ENCODE data around the gene TSSK6. TPM values are rescaled to one million over a fixed set of nuclear protein-coding genes. Genes with fewer than 3 reads are reported as not detected.

TSSK6 gene
- total and polyA plus RNA-seq, 4 donors: 0.21 to 2.3 (median 1.1) TPM

DNA sequence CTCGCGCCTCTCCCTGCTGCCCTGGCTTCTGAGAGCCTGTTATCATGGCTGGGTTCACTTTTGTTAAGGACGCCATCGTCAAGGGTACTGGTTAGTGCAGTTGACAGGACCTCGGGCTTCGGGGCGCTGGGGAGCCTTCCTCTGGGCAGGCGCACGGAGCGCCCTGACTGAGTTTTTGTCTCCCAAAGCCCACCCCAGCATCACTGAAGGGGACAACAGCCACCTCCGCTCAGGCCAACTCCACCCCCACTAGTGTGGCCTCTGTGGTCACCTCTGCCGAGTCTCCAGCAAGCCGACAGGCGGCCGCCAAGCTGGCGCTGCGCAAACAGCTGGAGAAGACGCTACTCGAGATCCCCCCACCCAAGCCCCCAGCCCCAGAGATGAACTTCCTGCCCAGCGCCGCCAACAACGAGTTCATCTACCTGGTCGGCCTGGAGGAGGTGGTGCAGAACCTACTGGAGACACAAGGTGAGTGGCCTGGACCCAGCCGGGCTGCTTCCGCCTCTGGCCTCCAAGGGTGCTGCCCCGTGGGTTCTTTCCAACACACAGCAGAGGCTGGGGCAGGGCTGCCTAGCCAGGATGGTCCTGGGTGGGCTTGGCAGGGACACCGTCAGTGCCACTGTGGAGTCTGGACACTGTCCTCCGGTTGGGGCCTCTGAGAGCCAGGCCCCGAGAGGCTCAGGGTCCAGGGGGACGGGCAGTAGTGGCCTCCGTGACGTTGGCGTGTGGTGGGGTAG is 16.9 kb downstream of the TSSK6 start:
- Histone ChIP-seq H3K9ac (ENCODE audit: low read depth in 1 of 2, low read length in 2 of 2) (no peak overlapping the region), H3K9me3 (ENCODE audit: control insufficient read depth in 4 of 4, low read length in 3 of 4) (no peaks in the 10 kb centered on the region), H3K27me3 (ENCODE audit: control insufficient read depth in 4 of 4, insufficient read depth in 4 of 4, low read length in 3 of 4) (no peaks in the 10 kb centered on the region), H3K4me1 (ENCODE audit: control insufficient read depth in 4 of 4, insufficient read depth in 4 of 4, low read length in 3 of 4) (peaks cover 0 to 11% (median 7%) of the 10 kb centered on the region in 4 donors), H3K36me3 (ENCODE audit: control insufficient read depth in 4 of 4, insufficient read depth in 3 of 4, low read depth in 1 of 4, low read length in 3 of 4) (peaks cover 11 to 84% (median 52%) of the 10 kb centered on the region in 4 donors), H3K27ac (ENCODE audit: low read depth in 1 of 2, low read length in 2 of 2) (no peak overlapping the region), H3K4me3 (ENCODE audit: low read depth in 1 of 3, low read length in 3 of 3) (no peak overlapping the region)
- no peak for TF ChIP-seq EGR1 (IDR thresholded peaks at IDR 0.05; ENCODE audit: low read depth in 2 of 2)
- TF ChIP-seq YY1 (IDR thresholded peaks at IDR 0.05): no peak
- no peak for TF ChIP-seq FOXA1 (IDR thresholded peaks at IDR 0.05)
- TF ChIP-seq, protein P1, sequence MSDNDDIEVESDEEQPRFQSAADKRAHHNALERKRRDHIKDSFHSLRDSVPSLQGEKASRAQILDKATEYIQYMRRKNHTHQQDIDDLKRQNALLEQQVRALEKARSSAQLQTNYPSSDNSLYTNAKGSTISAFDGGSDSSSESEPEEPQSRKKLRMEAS (IDR thresholded peaks at IDR 0.05): no peak
- TF ChIP-seq RXRA (IDR thresholded peaks at IDR 0.05): no peak
- TF ChIP-seq GABPA (IDR thresholded peaks at IDR 0.05 in 1 of 2, conservative IDR thresholded peaks at IDR 0.05 in 1 of 2): no peak
- no peak for TF ChIP-seq FOXA2 (IDR thresholded peaks at IDR 0.05)
- TF ChIP-seq, protein P2, sequence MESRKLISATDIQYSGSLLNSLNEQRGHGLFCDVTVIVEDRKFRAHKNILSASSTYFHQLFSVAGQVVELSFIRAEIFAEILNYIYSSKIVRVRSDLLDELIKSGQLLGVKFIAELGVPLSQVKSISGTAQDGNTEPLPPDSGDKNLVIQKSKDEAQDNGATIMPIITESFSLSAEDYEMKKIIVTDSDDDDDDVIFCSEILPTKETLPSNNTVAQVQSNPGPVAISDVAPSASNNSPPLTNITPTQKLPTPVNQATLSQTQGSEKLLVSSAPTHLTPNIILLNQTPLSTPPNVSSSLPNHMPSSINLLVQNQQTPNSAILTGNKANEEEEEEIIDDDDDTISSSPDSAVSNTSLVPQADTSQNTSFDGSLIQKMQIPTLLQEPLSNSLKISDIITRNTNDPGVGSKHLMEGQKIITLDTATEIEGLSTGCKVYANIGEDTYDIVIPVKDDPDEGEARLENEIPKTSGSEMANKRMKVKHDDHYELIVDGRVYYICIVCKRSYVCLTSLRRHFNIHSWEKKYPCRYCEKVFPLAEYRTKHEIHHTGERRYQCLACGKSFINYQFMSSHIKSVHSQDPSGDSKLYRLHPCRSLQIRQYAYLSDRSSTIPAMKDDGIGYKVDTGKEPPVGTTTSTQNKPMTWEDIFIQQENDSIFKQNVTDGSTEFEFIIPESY (IDR thresholded peaks at IDR 0.05): no peak
- TF ChIP-seq, protein P3, sequence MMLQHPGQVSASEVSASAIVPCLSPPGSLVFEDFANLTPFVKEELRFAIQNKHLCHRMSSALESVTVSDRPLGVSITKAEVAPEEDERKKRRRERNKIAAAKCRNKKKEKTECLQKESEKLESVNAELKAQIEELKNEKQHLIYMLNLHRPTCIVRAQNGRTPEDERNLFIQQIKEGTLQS (IDR thresholded peaks at IDR 0.05): no peak
- no peak for TF ChIP-seq JUND (IDR thresholded peaks at IDR 0.05)
- WGBS: 96% methylated on average over 33 of the region's 33 CpGs
- DNase-seq (ENCODE audit: low spot score): no peak

DNA sequence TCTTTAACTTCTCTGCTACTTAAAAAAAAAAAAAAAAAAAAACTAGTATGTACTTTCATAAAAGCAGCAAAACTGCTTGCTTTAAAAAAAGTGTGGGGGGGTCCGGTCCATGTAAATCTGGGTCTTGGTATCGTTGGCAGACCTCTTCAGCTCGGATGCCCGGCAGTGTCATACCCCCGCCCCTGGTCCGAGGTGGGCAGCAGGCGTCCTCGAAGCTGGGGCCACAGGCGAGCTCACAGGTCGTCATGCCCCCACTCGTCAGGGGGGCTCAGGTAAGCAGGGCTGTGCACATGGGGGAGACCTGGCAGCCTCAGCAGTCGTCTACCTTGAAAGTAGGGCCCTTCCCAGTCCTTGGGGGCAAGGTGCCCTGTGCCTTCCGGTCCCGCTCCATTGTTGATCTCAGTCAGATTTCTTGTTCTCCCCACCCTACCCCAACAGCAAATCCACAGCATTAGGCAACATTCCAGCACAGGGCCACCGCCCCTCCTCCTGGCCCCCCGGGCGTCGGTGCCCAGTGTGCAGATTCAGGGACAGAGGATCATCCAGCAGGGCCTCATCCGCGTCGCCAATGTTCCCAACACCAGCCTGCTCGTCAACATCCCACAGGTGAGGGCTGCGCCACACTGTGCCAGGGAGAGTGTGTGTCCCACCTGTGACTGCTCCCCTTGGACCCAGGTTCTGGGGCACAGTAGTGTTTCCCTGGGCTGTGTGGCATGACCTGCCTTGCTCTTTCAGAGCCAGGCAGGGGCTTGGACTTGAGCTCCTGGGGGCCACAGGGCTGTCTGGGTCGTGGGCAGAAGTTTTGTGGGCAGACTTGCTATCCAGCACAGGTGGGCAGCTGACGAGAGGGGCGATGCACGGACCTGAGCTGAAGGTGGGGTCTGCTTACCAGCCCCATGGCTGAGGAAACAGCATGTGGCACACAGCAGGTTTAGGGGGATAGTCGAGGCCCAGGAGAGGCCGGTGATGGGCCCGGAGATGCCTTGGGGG is 19.4 kb downstream of the TSSK6 start:
- no peaks in the 10 kb centered on the region for H3K27me3 ChIP-seq (ENCODE audit: control insufficient read depth in 4 of 4, insufficient read depth in 4 of 4, low read length in 3 of 4)
- H3K36me3 ChIP-seq (ENCODE audit: control insufficient read depth in 4 of 4, insufficient read depth in 3 of 4, low read depth in 1 of 4, low read length in 3 of 4): peaks cover 6 to 65% (median 42%) of the 10 kb centered on the region in 4 donors
- H3K27ac ChIP-seq (ENCODE audit: low read depth in 1 of 2, low read length in 2 of 2): no peak overlapping the region
- H3K4me1 ChIP-seq (ENCODE audit: control insufficient read depth in 4 of 4, insufficient read depth in 4 of 4, low read length in 3 of 4): peaks cover 0 to 15% (median 8%) of the 10 kb centered on the region in 4 donors
- DNase-seq (ENCODE audit: low spot score): no peak
- H3K9ac ChIP-seq (ENCODE audit: low read depth in 1 of 2, low read length in 2 of 2): no peak overlapping the region
- H3K4me3 ChIP-seq (ENCODE audit: low read depth in 1 of 3, low read length in 3 of 3): no peak overlapping the region
- H3K9me3 ChIP-seq (ENCODE audit: control insufficient read depth in 4 of 4, low read length in 3 of 4): no peaks in the 10 kb centered on the region
- WGBS: 92% methylated on average over 30 of the region's 30 CpGs
- TF ChIP-seq SP1 (IDR thresholded peaks at IDR 0.05): no peak
- TF ChIP-seq, protein P4, sequence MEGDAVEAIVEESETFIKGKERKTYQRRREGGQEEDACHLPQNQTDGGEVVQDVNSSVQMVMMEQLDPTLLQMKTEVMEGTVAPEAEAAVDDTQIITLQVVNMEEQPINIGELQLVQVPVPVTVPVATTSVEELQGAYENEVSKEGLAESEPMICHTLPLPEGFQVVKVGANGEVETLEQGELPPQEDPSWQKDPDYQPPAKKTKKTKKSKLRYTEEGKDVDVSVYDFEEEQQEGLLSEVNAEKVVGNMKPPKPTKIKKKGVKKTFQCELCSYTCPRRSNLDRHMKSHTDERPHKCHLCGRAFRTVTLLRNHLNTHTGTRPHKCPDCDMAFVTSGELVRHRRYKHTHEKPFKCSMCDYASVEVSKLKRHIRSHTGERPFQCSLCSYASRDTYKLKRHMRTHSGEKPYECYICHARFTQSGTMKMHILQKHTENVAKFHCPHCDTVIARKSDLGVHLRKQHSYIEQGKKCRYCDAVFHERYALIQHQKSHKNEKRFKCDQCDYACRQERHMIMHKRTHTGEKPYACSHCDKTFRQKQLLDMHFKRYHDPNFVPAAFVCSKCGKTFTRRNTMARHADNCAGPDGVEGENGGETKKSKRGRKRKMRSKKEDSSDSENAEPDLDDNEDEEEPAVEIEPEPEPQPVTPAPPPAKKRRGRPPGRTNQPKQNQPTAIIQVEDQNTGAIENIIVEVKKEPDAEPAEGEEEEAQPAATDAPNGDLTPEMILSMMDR (IDR thresholded peaks at IDR 0.05; ENCODE audit: low read depth, low read length, missing input control): no peak
- TF ChIP-seq, protein P2 (IDR thresholded peaks at IDR 0.05): no peak
- no peak for TF ChIP-seq TAF1 (conservative IDR thresholded peaks at IDR 0.05)
- no peak for TF ChIP-seq JUND (IDR thresholded peaks at IDR 0.05)
- no peak for TF ChIP-seq RXRA (IDR thresholded peaks at IDR 0.05)
- TF ChIP-seq, protein P3 (IDR thresholded peaks at IDR 0.05): no peak
- TF ChIP-seq RAD21 (IDR thresholded peaks at IDR 0.05): no peak
- TF ChIP-seq, protein P1 (IDR thresholded peaks at IDR 0.05): no peak
- TF ChIP-seq HNF4G (IDR thresholded peaks at IDR 0.05): no peak
- TF ChIP-seq HNF4A (conservative IDR thresholded peaks at IDR 0.05): no peak
- no peak for TF ChIP-seq YY1 (IDR thresholded peaks at IDR 0.05)
- no peak for TF ChIP-seq EGR1 (IDR thresholded peaks at IDR 0.05; ENCODE audit: low read depth in 2 of 2)
- TF ChIP-seq, protein P5, sequence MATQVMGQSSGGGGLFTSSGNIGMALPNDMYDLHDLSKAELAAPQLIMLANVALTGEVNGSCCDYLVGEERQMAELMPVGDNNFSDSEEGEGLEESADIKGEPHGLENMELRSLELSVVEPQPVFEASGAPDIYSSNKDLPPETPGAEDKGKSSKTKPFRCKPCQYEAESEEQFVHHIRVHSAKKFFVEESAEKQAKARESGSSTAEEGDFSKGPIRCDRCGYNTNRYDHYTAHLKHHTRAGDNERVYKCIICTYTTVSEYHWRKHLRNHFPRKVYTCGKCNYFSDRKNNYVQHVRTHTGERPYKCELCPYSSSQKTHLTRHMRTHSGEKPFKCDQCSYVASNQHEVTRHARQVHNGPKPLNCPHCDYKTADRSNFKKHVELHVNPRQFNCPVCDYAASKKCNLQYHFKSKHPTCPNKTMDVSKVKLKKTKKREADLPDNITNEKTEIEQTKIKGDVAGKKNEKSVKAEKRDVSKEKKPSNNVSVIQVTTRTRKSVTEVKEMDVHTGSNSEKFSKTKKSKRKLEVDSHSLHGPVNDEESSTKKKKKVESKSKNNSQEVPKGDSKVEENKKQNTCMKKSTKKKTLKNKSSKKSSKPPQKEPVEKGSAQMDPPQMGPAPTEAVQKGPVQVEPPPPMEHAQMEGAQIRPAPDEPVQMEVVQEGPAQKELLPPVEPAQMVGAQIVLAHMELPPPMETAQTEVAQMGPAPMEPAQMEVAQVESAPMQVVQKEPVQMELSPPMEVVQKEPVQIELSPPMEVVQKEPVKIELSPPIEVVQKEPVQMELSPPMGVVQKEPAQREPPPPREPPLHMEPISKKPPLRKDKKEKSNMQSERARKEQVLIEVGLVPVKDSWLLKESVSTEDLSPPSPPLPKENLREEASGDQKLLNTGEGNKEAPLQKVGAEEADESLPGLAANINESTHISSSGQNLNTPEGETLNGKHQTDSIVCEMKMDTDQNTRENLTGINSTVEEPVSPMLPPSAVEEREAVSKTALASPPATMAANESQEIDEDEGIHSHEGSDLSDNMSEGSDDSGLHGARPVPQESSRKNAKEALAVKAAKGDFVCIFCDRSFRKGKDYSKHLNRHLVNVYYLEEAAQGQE (IDR thresholded peaks at IDR 0.05): no peak
- TF ChIP-seq NR2F2 (IDR thresholded peaks at IDR 0.05): no peak
- no peak for TF ChIP-seq FOXA2 (IDR thresholded peaks at IDR 0.05)
- TF ChIP-seq FOXA1 (IDR thresholded peaks at IDR 0.05): no peak

All from liver (tissue), 9 donors.